NCI-H774 (cell line): ENCODE results near the gene C2orf68.
A peak's percentile ranks its signal among the peaks of the same experiment; 100 is the strongest.
"Not testable (repeated sequence)": the region's sequence is repeated elsewhere in the genome, so short reads cannot be mapped to it uniquely, and the experiment has no call there.

Source experiments
- DNase-seq: peaks from one replicate; lab custom pipeline; 2025; lab: John Stamatoyannopoulos, UW

The C2orf68 gene

DNA sequence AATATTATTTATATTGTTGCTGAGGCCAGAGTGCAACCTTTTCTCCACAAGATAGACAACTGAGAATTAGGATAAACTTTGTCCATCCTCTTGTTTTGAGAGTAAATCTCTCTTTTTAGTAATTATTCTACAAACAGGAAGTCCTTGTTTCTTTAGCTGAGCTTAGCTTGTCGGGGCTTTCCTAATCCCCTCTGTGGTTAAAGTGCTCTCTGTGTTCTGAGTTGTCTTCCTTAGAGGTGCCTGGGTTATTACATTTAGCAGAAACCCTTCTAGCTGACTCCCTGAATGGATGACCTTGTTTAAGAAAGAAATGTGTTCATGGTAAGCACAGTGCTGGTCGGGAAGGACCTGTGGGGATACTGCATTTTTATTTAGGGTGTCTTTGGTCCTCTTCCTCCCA lies 16.8 kb upstream of the C2orf68 start:
- DNase-seq, result no peak

DNA sequence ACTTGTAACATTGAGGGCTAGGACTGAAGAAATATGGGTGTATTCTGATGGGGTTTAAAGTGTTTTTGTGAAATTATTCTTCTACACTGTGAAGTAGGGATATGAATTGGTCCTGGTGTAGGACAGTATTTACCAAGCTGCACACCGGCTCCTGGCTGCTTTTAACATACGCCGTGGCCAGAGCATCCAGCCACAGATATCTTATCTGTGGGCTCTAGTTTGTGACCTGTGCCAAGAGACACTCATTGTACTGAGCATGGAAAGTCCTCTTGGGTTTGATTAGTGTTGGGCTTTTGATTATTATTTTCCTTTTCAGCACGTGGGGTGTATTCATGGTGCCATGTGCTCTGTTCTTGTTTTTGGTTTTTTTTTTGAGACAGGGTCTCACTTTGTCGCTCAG lies 12.1 kb upstream of the C2orf68 start:
- DNase-seq, result no peak

DNA sequence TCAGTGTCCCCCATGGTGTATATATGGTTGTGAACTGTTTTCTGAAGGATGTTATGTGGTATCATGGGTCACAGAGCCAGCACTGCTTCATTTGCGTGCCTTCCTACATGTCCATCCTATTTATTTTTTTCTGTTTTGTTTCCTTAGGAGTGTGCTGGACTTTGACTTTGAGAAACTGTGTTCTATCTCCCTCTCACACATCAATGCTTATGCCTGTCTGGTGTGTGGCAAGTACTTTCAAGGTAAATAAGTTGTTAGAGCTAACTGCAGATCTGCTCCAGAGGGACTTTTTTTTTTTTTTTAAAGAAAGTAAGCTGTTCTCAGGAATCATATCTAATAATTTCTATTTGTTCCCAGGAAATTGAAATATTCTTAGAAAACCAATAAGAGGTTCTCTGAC lies 9.5 kb upstream of the C2orf68 start:
- DNase-seq, result no peak

DNA sequence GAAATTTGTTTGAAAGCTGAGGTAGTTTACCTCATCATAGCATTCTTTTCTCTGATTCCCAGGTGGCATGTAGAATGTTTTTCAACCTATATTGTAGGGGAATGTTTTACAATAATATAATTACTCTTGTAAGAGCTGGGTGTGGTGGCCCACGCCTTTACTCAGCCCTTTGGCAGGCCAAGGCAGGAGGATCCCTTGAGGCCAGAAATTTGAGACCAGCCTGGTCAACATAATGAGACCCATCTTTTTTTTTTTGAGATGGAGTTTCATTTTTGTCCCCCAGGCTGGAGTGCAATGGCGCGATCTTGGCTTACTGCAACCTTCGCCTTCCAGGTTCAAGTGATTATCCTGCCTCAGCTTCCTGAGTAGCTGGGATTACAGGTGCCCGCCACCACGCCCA lies 7.8 kb upstream of the C2orf68 start:
- no peak for DNase-seq

DNA sequence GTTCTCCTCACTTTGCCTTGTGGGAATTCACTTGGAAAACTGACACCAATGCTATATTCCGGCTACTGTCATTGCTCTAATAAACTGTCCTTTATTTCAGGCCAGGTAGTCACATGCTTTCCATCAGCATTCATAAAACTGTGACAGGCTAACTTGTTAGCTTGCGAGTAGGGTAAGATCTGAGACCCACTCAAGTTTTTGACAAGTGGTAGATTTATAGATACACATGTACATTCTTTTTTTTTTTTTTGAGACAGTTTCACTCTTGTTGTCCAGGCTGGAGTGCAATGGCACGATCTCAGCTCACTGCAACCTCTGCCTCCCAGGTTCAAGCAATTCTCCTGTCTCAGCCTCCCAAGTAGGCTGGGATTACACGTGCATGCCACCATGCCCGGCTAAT lies 5.9 kb upstream of the C2orf68 start:
- not testable (repeated sequence) for DNase-seq

DNA sequence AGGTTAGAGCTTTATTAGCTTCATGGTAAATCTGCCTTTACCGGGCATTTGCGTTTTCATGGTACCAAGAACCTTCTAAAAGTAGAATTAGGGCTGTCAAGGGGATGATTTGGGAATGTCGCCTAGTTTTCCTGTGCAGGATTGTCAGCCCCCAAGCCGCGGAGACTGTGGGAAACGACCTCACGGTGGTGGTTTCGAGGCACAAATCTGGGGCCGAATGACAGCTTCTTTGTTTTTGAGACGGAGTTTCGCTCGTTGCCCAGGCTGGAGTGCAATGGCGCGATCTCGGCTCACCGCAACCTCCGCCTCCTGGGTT lies 3.5 kb upstream of the C2orf68 start:
- no peak for DNase-seq

DNA sequence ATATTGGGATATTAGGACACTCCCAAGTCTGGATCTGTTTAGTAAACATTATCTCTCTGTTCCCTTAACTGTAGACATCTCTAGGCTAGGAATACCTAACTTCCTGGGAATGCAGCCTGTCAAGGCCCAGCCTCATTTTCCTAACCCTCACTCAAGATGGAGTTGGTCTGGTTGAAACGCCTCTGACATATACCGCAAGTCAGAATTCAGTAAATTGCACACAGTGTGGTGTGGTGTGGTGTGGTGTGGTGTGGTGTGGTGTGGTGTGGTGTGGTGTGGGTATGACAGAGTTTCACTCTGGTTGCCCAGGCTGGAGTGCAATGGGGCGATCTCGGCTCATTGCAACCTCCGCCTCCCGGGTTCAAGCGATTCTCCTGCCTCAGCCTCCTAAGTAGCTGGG lies 2.9 kb upstream of the C2orf68 start:
- not testable (repeated sequence) for DNase-seq

DNA sequence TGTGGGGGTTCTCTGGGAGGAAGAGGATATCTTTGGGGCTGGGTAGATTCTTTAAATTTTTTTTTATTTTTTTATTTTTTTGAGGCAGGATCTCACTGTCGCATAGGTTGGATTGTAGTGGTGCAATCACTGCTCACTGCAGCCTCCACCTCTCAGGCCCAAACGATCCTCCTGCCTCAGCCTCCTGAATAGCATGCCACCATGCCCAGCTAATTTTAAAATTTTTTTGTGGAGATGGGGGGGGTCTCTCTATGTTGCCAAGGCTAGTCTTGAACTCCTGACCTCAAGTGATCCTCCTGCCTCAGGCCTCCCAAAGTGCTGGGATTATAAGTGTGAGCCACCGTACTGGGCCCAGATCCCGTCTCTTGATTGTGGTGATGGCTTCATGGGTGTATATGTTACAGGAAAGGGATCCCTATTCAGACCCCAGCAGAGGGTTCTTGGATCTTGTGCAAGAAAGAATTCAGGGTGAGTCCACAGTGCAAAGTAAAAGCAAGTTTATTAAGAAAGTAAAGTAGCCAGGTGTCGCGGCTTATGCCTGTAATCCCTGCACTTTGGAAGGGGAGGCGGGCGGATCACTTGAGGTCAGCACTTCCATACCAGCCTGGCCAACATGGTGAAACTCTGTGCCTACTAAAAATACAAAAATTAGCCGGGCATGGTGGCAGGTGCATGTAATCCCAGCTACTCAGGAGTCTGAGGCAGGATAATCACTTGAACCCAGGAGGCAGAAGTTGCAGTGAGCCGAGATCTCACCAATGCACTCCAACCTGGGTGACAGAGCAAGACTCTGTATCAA lies 2.0 kb upstream of the C2orf68 start:
- no peak for DNase-seq

DNA sequence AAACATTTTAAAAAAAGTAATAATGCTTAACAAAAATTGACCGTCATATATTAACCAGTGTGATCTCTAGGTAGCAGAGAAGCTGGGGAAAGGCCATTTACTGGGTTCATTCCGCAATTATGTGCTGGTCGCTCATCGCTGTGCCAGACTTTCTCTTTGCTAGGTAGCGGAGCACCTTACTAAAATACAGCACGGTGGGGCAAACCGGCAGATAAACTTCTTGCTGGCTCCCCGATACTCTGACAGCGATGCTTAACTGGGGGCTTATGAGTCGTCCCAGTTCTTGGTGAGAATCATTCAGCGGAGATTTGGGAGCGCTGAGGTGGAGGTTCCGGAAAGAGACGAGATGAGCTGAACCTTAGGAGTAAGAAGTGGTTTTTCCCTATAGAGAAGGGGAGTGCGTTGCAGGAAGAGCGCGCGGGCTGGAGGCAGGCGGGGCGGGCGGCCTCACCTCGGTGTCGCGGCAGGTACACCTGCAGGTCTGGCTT lies 605 bp downstream of the C2orf68 start:
- no peak for DNase-seq

DNA sequence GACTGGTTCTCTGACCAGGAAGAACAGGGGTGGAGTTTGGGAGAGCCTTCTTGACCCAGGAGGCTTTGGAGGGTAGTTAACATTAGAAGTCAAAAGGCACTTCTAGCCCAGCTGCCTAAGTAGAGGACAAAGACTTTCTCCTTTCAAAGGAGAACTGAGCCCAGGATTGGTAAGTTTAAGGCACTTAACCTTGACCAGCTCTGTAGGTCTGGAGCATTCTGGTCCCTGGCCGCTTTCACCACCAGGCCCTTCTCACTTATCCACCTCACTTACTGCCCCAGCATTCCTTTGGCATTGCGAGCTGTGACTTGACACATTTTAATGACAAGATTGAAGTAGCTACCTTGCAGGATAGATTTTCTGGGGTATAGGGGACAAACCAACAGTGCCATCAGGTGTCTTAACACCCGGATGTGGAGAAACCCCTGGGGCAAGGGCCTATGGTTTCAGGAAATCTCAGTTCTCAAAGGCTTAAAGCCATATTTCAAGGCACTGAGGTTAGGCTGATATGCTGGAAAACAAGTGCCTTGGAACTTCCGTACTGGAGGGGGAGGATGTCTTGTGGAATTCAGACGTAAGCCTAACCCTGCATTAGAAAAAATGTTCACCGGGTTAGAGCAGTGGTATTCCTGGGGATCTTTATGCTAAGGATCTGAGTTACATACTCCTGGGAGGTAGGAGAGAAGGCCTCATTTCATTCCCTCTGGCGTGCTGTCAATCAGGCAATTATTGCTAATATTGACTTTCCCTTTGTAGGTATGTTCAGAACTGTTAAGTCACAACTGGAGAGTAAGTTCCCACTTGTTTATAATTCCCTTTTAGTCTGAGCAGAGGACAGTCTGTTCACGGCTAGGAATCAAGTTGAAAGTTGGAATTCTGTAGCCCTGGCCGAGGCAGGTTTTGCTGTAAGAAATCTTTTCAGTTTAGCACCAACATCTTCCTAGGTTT lies 4.3 kb downstream of the C2orf68 start:
- DNase-seq, result no peak

DNA sequence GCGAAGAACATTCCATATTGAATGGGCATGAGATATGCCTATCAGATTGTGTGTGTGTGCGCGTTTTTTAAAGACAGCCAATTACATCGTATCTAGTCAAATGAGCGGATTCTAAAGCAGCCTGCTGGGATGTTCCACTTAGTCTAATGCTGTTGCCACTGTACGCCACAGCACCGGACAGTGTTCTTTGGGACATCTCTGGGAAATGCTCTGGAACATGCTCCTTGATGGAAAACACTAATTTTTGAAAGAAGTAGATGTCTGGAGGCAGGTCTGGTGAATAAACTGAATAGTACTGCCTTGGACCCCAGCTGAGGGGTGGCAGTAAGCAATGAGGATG lies 5.8 kb downstream of the C2orf68 start:
- DNase-seq, result no peak

DNA sequence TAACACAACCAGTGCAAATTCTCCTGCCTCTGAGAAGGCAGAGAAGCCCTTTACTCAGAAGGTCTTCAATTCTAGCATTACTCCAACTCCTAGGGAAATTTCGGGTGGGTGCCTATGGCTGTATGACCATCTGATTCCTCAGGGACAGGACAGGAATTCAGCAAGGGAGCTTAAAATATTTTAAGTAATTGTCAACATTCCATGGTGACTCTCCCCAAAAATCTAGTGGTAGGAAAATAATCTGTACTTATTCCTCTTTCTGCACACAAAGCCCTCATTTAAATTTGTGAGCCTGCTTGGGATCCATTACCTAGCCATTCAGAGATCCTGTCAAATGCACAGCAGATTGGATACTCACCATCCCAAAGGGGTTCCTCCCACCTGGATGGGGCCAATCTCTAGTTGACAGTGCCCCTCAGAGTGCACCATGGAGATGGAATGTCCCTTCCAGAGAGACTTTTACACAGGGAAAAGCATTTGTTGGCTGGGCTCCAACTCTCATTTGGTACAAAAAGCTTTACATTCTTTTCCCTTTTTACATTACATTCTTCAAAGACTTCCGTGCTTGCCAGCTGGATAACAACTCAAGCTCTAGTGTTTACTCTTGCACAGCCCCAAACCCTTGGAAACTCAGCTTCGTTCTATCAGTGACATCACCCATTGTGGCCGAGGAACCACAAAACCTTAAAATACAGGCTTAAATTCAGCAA lies 6.3 kb downstream of the C2orf68 start:
- no peak for DNase-seq

DNA sequence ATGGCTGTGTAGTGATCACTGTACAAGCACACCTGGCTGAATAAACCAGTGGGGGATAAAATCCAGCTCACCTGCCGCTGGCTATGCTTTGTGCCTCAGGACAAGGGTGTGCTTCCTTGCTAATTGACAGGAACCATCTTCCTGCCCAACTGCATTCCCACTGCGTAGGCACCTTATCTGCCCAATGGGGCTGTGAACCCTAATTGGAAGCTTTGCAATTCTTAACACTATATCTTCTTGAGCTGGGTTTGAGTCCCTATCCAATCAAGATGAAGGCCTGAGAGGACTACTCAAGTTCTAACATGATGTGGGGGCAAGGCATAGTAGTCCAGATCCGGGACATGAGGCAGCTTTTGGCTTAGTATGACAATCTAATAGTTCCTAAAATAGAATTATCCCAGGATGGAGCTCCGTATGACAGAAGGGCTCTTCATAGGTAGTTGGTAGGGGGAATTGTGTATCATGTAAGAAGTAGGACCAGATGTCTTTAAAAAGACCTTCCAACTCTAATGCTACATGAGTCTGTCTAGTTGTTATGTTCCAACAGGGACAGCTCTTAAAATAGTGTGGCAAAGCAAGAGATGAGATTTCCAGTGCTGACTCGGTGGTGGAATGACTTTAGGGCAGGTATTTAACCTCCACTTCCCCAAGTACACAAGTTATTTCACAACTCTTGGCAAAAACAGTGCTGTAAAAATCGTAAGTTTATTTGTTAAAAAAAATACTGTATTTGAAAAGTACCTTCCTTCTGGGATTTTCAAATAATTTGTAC lies 7.1 kb downstream of the C2orf68 start:
- DNase-seq, result no peak

DNA sequence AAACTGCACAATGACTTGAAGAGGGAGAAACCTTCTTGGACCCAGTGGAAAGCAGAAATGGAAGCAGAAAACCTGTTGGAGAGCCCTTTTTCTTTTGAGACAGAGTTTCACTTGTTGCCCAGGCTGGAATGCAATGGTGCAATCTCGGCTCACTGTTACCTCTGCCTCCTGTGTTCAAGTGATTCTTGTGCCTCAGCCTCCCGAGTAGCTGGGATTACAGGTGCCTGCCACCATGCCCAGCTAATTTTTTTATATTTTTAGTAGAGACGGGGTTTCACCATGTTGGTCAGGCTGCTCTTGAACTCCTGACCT lies 7.8 kb downstream of the C2orf68 start:
- DNase-seq, result not testable (repeated sequence)

DNA sequence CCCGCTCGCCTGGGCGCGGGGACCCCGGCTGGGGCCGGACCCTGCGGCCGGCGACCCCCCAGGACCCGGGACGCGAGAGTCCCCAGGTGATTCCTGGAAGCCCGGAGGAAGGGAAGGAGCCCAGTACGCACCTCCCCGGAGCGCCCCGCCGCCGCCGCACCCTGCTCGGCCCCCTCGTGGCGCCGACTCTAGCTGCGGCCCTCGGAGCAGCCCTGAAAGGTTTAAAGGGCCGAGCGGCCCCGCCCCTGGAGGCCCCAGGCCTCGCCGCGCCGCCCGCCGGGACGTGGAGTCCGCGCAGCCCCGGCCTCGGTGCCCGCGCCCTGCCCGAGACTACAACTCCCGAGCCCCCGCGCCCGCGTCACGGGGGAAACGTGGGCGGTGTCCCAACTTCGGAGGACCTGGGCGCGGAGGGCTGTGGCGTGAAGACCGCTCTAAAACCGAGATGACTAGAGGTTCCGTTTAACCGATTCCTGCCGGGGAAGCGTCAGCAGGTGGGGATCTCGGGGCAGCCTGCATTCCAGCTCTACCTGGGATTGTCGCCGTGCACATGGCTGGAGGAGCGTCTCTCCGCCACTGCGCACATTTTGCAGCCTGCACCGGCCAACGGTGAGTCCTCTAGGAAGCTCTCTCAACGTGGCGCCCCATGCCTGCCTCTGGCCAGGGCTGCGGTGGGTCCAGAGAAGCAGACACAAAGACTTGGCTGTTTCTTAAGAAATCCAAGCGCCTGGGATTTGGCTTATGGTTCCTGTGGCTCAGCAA lies 9.2 kb downstream of the C2orf68 start, which contains the start of gene TMEM150A:
Gene TMEM150A (minus strand): TSS at position 223 of the 759 bp plus-strand sequence. CDS start 750 bp downstream, outside the sequence.
- peak; percentile 81 for DNase-seq

DNA sequence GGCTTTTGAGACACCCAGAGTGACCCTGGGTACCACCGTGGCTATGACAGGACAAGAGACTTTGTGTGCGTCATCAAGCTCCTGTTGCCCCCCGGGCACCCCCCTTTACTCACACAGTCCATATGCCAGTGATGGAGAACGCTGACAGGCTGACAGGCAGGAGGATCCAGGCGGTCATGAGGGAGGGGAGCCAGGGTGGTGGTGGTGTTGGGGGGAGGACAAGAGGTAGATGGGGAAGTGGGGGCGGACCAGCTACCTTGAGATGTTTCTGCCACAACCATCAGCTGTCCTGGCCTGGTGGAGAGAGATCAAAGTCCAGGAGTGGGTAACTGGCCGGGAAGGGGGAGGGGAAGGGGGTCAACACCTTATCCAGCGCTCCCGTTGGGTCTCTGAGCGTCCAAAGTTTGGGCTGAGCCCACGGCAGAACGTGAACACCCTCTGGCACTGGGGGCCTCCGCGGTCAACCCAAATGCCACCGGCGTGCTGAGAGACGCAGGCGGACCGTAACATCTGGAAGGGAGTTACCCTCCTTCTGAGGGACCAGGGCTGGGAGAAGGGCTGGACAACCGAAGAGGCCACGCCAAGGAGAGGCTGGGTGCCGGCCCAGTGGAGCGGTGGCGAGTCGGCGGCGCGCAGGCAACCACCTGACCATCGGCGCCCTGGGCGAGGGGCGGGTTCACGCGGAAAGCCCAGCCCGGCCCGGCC lies 9.9 kb downstream of the C2orf68 start:
- no peak for DNase-seq

DNA sequence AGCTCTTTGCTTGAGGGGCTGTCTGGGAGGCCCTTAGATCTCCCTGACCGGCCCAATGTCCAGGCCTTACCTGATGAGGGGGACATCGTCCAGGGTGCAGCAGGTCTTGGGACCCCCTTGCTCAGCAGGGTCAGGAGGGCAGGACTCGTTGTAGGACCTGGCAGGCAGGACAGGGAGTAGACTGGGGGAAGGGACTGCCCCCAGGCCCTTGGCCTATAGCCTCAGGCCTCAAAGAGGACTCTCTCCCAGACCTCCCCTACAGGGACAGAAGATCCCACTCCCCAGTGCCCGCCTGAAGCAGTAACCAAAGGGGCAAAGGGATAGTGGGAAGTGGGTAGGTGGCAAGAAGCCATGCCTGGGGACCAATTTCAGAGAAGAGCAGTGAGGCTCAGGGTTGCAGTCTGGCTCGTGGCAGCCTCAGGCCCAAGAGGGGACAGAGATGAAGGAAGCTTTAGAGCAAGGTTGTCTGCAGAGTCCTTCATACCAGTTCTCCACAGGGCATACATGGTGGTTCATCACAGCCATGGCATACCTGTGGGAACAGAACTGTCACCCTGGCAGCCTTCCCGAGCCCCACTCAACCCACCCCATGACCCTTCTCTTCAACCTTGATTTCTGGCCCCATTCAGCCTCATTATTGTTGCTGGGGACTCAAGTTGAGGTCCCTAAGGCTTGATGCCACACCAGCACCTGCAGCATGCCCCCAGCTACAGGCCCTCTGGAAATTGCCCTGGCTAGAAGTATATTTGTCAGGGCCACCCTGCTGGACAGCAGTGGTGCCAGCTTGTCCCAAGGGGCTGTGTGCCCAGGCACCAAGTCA lies 10.7 kb downstream of the C2orf68 start:
- no peak for DNase-seq

DNA sequence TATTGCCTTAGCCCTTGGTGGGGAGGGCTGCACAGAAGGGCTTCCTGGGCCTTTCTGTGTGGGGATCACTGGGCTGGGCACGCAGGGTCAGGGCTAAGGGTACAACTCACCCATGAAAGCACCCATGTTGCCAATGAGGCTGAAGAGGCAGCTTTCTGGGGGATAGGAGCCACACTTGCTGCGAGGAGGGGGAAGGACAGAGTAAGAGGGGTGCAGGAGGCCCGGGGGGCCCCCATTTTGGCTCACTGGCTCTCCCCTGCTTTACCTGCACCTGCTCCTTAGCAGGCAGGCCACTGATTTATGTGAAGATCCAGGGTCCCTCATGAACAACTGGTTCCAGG lies 11.7 kb downstream of the C2orf68 start:
- DNase-seq, result no peak

DNA sequence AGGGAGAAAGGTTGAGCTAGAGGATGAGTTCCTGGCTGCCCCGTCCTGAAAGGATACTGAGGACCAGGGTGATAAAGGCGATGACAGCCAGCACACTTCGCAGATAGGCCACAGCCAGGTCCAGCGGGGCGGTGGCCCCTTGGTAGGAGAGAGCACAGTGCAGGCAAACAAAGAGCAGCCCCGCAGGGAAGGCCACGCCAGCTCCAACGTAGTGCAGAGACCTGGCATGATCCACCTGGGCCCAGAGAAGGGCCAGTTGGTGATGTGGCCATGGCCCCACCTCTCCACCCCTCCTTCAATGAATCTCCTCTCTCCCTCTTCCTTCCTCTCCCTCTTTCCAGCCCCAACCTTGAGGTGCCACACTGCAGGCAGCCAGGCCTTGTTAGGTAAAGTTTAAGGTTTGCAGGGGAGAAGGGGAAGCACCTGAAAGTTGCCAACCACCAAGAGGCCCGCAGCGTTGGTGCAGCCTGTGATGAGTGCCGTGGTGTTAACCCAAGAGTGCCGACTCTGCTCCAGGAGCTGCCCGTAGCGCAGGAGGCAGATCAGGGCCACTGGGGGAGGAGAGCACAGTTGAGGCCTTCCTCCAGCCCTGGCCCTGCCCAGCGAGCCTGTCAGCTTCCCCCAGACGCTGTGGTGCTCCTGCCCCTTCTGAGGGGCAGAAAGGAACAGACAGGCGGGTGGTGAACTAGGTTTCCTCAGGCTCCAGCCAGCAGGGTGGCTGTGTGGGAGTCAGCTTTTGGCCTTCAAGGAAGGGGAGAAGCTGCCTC lies 12.2 kb downstream of the C2orf68 start:
- DNase-seq, result no peak
